ENCODE results near the gene MICAL2.

- TF ChIP-seq POLR2AphosphoS5 (IDR thresholded peaks at IDR 0.05; ENCODE audit: borderline replicate concordance, low read depth, low read length) = no peak
- no peak for TF ChIP-seq EZH2 (IDR thresholded peaks at IDR 0.05)
- TF ChIP-seq FOXP2 (optimal IDR thresholded peaks at IDR 0.05; ENCODE audit: control extremely low read depth, extremely low read length, insufficient read depth) = no peak
These were observed 32.5 kb downstream of the MICAL2 start for GRCh38 chr11:12142909-12143308.
